ENCODE data around the gene FAM161B. TPM values are rescaled to one million over a fixed set of nuclear protein-coding genes. Genes with fewer than 3 reads are reported as not detected.
A peak's percentile ranks its signal among the peaks of the same experiment; 100 is the strongest.
"Not testable (repeated sequence)": the region's sequence is repeated elsewhere in the genome, so short reads cannot be mapped to it uniquely, and the experiment has no call there.

The FAM161B gene
- total RNA-seq, 1 donor from 2014 or later = 2.8 TPM

GRCh38 chr14:73937012-73937411 lies 12.9 kb downstream of the FAM161B start:
- H3K27ac Mint-ChIP-seq (ENCODE audit: unreplicated experiment) = no peak overlapping the region
- H3K4me1 Mint-ChIP-seq = no peaks in the 10 kb centered on the region
- no peaks in the 10 kb centered on the region for H3K9me3 Mint-ChIP-seq
- H3K36me3 Mint-ChIP-seq (ENCODE audit: low read depth) = peaks cover 6% of the 10 kb centered on the region
- no peaks in the 10 kb centered on the region for H3K27me3 Mint-ChIP-seq (ENCODE audit: low read depth)
- DNase-seq (ENCODE audit: low read depth, low spot score) = no peak
- no peak for TF ChIP-seq CTCF (conservative IDR thresholded peaks at IDR 0.05)
- no peak overlapping the region for H3K4me3 Mint-ChIP-seq

GRCh38 chr14:73936548-73936947 lies 13.3 kb downstream of the FAM161B start:
- no peak overlapping the region for H3K4me3 Mint-ChIP-seq
- no peaks in the 10 kb centered on the region for H3K27me3 Mint-ChIP-seq (ENCODE audit: low read depth)
- DNase-seq (ENCODE audit: low read depth, low spot score) = no peak
- H3K9me3 Mint-ChIP-seq = no peaks in the 10 kb centered on the region
- peaks cover 6% of the 10 kb centered on the region for H3K36me3 Mint-ChIP-seq (ENCODE audit: low read depth)
- TF ChIP-seq CTCF (conservative IDR thresholded peaks at IDR 0.05) = no peak
- no peak overlapping the region for H3K27ac Mint-ChIP-seq (ENCODE audit: unreplicated experiment)
- no peaks in the 10 kb centered on the region for H3K4me1 Mint-ChIP-seq

GRCh38 chr14:73935666-73936065 lies 14.2 kb downstream of the FAM161B start:
- no peak for DNase-seq (ENCODE audit: low read depth, low spot score)
- Mint-ChIP-seq H3K9me3 (no peaks in the 10 kb centered on the region), H3K4me1 (no peaks in the 10 kb centered on the region), H3K27me3 (ENCODE audit: low read depth) (no peaks in the 10 kb centered on the region), H3K4me3 (no peak overlapping the region), H3K36me3 (ENCODE audit: low read depth) (peaks cover 6% of the 10 kb centered on the region), H3K27ac (ENCODE audit: unreplicated experiment) (no peak overlapping the region)
- peak; percentile 57 for TF ChIP-seq CTCF (conservative IDR thresholded peaks at IDR 0.05)

GRCh38 chr14:73924337-73924736 lies 25.6 kb downstream of the FAM161B start:
- no peaks in the 10 kb centered on the region for H3K27me3 Mint-ChIP-seq (ENCODE audit: low read depth)
- no peak for DNase-seq (ENCODE audit: low read depth, low spot score)
- peak overlapping the region; percentile 44 for H3K27ac Mint-ChIP-seq (ENCODE audit: unreplicated experiment)
- no peak for TF ChIP-seq CTCF (conservative IDR thresholded peaks at IDR 0.05)
- no peaks in the 10 kb centered on the region for H3K4me1 Mint-ChIP-seq
- H3K9me3 Mint-ChIP-seq = no peaks in the 10 kb centered on the region
- no peak overlapping the region for H3K4me3 Mint-ChIP-seq
- H3K36me3 Mint-ChIP-seq (ENCODE audit: low read depth) = peaks cover 19% of the 10 kb centered on the region

GRCh38 chr14:73919457-73919856 lies 30.4 kb downstream of the FAM161B start:
- H3K4me3 Mint-ChIP-seq; H3K36me3 Mint-ChIP-seq (ENCODE audit: low read depth); H3K4me1 Mint-ChIP-seq; H3K27me3 Mint-ChIP-seq (ENCODE audit: low read depth); DNase-seq (ENCODE audit: low read depth, low spot score); H3K27ac Mint-ChIP-seq (ENCODE audit: unreplicated experiment); H3K9me3 Mint-ChIP-seq: not testable (repeated sequence)

- Mint-ChIP-seq H3K36me3 (ENCODE audit: low read depth) (peaks cover 15% of the 10 kb centered on the region), H3K27me3 (ENCODE audit: low read depth) (no peaks in the 10 kb centered on the region), H3K4me3 (no peak overlapping the region), H3K4me1 (no peaks in the 10 kb centered on the region), H3K9me3 (no peaks in the 10 kb centered on the region), H3K27ac (ENCODE audit: unreplicated experiment) (no peak overlapping the region)
- no peak for TF ChIP-seq CTCF (conservative IDR thresholded peaks at IDR 0.05)
- DNase-seq (ENCODE audit: low read depth, low spot score) = no peak
Measured at GRCh38 chr14:73916324-73916723, 33.6 kb downstream of the FAM161B start.
